ENCODE measurements around the gene TACO1.

TACO1 gene

GRCh38 chr17:63621684-63622573 is 21.2 kb downstream of the TACO1 start, which contains the start of gene MAP3K3:
Gene MAP3K3, plus strand, starts transcription at chr17:63622417. Its CDS starts 343 bp downstream, at chr17:63622760.
- Mint-ChIP-seq H3K36me3 (ENCODE audit: low read depth) (no peaks in the 10 kb centered on the region), H3K27me3 (no peaks in the 10 kb centered on the region), H3K4me1 (ENCODE audit: low read depth) (peaks cover 42% of the 10 kb centered on the region), H3K27ac (peak within 1 kb of the TSS; percentile 91), H3K4me3 (peak within 1 kb of the TSS; percentile 98), H3K9me3 (no peaks in the 10 kb centered on the region)

GRCh38 chr17:63622574-63623390 is 22.1 kb downstream of the TACO1 start:
- peaks cover 46% of the 10 kb centered on the region for H3K4me1 Mint-ChIP-seq (ENCODE audit: low read depth)
- H3K36me3 Mint-ChIP-seq (ENCODE audit: low read depth), result no peaks in the 10 kb centered on the region
- H3K27me3 Mint-ChIP-seq, result no peaks in the 10 kb centered on the region
- no peaks in the 10 kb centered on the region for H3K9me3 Mint-ChIP-seq
- H3K4me3 Mint-ChIP-seq, result peak overlapping the region; percentile 98
- H3K27ac Mint-ChIP-seq, result peak overlapping the region; percentile 91

- H3K27me3 Mint-ChIP-seq, result no peaks in the 10 kb centered on the region
- peaks cover 46% of the 10 kb centered on the region for H3K4me1 Mint-ChIP-seq (ENCODE audit: low read depth)
- H3K9me3 Mint-ChIP-seq, result no peaks in the 10 kb centered on the region
- H3K4me3 Mint-ChIP-seq, result peak overlapping the region; percentile 98
- H3K27ac Mint-ChIP-seq, result peak overlapping the region; percentile 91
- no peaks in the 10 kb centered on the region for H3K36me3 Mint-ChIP-seq (ENCODE audit: low read depth)
These were observed 23.3 kb downstream of the TACO1 start for GRCh38 chr17:63623786-63624530.

GRCh38 chr17:63624531-63624880 is 23.8 kb downstream of the TACO1 start:
- peaks cover 46% of the 10 kb centered on the region for H3K4me1 Mint-ChIP-seq (ENCODE audit: low read depth)
- no peaks in the 10 kb centered on the region for H3K27me3 Mint-ChIP-seq
- H3K4me3 Mint-ChIP-seq, result no peak overlapping the region
- H3K36me3 Mint-ChIP-seq (ENCODE audit: low read depth), result no peaks in the 10 kb centered on the region
- H3K27ac Mint-ChIP-seq, result no peak overlapping the region
- no peaks in the 10 kb centered on the region for H3K9me3 Mint-ChIP-seq

- Mint-ChIP-seq H3K4me1 (ENCODE audit: low read depth) (peaks cover 46% of the 10 kb centered on the region), H3K4me3 (no peak overlapping the region), H3K36me3 (ENCODE audit: low read depth) (no peaks in the 10 kb centered on the region), H3K27me3 (no peaks in the 10 kb centered on the region), H3K9me3 (no peaks in the 10 kb centered on the region), H3K27ac (no peak overlapping the region)
These were observed 26.0 kb downstream of the TACO1 start for GRCh38 chr17:63626551-63627180.

GRCh38 chr17:63629627-63630026 is 28.9 kb downstream of the TACO1 start:
- peaks cover 10% of the 10 kb centered on the region for H3K36me3 Mint-ChIP-seq (ENCODE audit: low read depth)
- no peak overlapping the region for H3K27ac Mint-ChIP-seq
- no peaks in the 10 kb centered on the region for H3K27me3 Mint-ChIP-seq
- H3K9me3 Mint-ChIP-seq, result no peaks in the 10 kb centered on the region
- no peak overlapping the region for H3K4me3 Mint-ChIP-seq
- H3K4me1 Mint-ChIP-seq (ENCODE audit: low read depth), result peaks cover 42% of the 10 kb centered on the region

- Mint-ChIP-seq H3K4me3 (no peak overlapping the region), H3K36me3 (ENCODE audit: low read depth) (peaks cover 14% of the 10 kb centered on the region), H3K9me3 (no peaks in the 10 kb centered on the region), H3K27me3 (no peaks in the 10 kb centered on the region), H3K27ac (peak overlapping the region; percentile 33), H3K4me1 (ENCODE audit: low read depth) (peaks cover 28% of the 10 kb centered on the region)
These were observed 30.4 kb downstream of the TACO1 start for GRCh38 chr17:63631062-63631461.

GRCh38 chr17:63631626-63632025 is 30.9 kb downstream of the TACO1 start:
- H3K36me3 Mint-ChIP-seq (ENCODE audit: low read depth), result peaks cover 20% of the 10 kb centered on the region
- H3K27me3 Mint-ChIP-seq, result no peaks in the 10 kb centered on the region
- no peaks in the 10 kb centered on the region for H3K9me3 Mint-ChIP-seq

GRCh38 chr17:63633742-63634141 is 33.0 kb downstream of the TACO1 start:
- H3K4me3 Mint-ChIP-seq, result no peak overlapping the region
- no peak overlapping the region for H3K27ac Mint-ChIP-seq
- H3K27me3 Mint-ChIP-seq, result no peaks in the 10 kb centered on the region
- H3K4me1 Mint-ChIP-seq (ENCODE audit: low read depth), result peaks cover 15% of the 10 kb centered on the region
- H3K36me3 Mint-ChIP-seq (ENCODE audit: low read depth), result peaks cover 26% of the 10 kb centered on the region
- H3K9me3 Mint-ChIP-seq, result no peaks in the 10 kb centered on the region

More at GRCh38 chr17:63631626-63632025, 30.9 kb downstream of the TACO1 start:
- H3K27ac Mint-ChIP-seq, result no peak overlapping the region
- H3K4me3 Mint-ChIP-seq, result no peak overlapping the region
- peaks cover 23% of the 10 kb centered on the region for H3K4me1 Mint-ChIP-seq (ENCODE audit: low read depth)

GRCh38 chr17:63634163-63634562 is 33.5 kb downstream of the TACO1 start:
- Mint-ChIP-seq H3K4me1 (ENCODE audit: low read depth) (peaks cover 20% of the 10 kb centered on the region), H3K4me3 (no peak overlapping the region)

GRCh38 chr17:63634816-63635215 is 34.1 kb downstream of the TACO1 start:
- peaks cover 26% of the 10 kb centered on the region for H3K36me3 Mint-ChIP-seq (ENCODE audit: low read depth)
- no peak overlapping the region for H3K27ac Mint-ChIP-seq
- H3K9me3 Mint-ChIP-seq, result no peaks in the 10 kb centered on the region
- H3K27me3 Mint-ChIP-seq, result no peaks in the 10 kb centered on the region
- no peak overlapping the region for H3K4me3 Mint-ChIP-seq
- H3K4me1 Mint-ChIP-seq (ENCODE audit: low read depth), result peaks cover 21% of the 10 kb centered on the region

More at GRCh38 chr17:63634163-63634562, 33.5 kb downstream of the TACO1 start:
- H3K36me3 Mint-ChIP-seq (ENCODE audit: low read depth), result peaks cover 26% of the 10 kb centered on the region
- peak overlapping the region; percentile 17 for H3K27ac Mint-ChIP-seq
- H3K27me3 Mint-ChIP-seq, result no peaks in the 10 kb centered on the region
- no peaks in the 10 kb centered on the region for H3K9me3 Mint-ChIP-seq

GRCh38 chr17:63635290-63635689 is 34.6 kb downstream of the TACO1 start:
- no peak overlapping the region for H3K27ac Mint-ChIP-seq

GRCh38 chr17:63635787-63636186 is 35.1 kb downstream of the TACO1 start:
- H3K27ac Mint-ChIP-seq, result no peak overlapping the region
- H3K36me3 Mint-ChIP-seq (ENCODE audit: low read depth), result peaks cover 26% of the 10 kb centered on the region
- H3K9me3 Mint-ChIP-seq, result no peaks in the 10 kb centered on the region
- no peaks in the 10 kb centered on the region for H3K27me3 Mint-ChIP-seq
- no peak overlapping the region for H3K4me3 Mint-ChIP-seq
- H3K4me1 Mint-ChIP-seq (ENCODE audit: low read depth), result peaks cover 21% of the 10 kb centered on the region

More at GRCh38 chr17:63635290-63635689, 34.6 kb downstream of the TACO1 start:
- H3K9me3 Mint-ChIP-seq, result no peaks in the 10 kb centered on the region
- H3K4me1 Mint-ChIP-seq (ENCODE audit: low read depth), result peaks cover 21% of the 10 kb centered on the region
- H3K27me3 Mint-ChIP-seq, result no peaks in the 10 kb centered on the region
- H3K4me3 Mint-ChIP-seq, result no peak overlapping the region
- H3K36me3 Mint-ChIP-seq (ENCODE audit: low read depth), result peaks cover 26% of the 10 kb centered on the region

- no peaks in the 10 kb centered on the region for H3K9me3 Mint-ChIP-seq
- H3K27ac Mint-ChIP-seq, result no peak overlapping the region
- H3K36me3 Mint-ChIP-seq (ENCODE audit: low read depth), result peaks cover 20% of the 10 kb centered on the region
- no peak overlapping the region for H3K4me3 Mint-ChIP-seq
- peaks cover 16% of the 10 kb centered on the region for H3K4me1 Mint-ChIP-seq (ENCODE audit: low read depth)
- no peaks in the 10 kb centered on the region for H3K27me3 Mint-ChIP-seq
These were observed 38.4 kb downstream of the TACO1 start for GRCh38 chr17:63639125-63639524.

Data from stimulated activated naive CD8-positive, alpha-beta T cell treated with anti-CD3 and anti-CD28 coated beads, Interleukin-15, Interleukin-2, amounts not matched to agents 100 ng/mL and 50 ng/mL, for 24 hours (primary cell).